ENCODE measurements around the gene MTFR1L. TPM values are rescaled to one million over a fixed set of nuclear protein-coding genes. Genes with fewer than 3 reads are reported as not detected.

MTFR1L gene
- total RNA-seq, 1 experiment from 2014 or later, result 23.2 TPM

- H3K36me3 Mint-ChIP-seq (ENCODE audit: insufficient read depth, unreplicated experiment), result peaks cover 26% of the 10 kb centered on the region
- CTCF ChIA-PET, result no interaction called here
- no peak overlapping the region for H3K4me3 Mint-ChIP-seq (ENCODE audit: low read depth, unreplicated experiment)
- H3K9me3 Mint-ChIP-seq (ENCODE audit: low read depth, unreplicated experiment), result no peaks in the 10 kb centered on the region
- no TSS peak for BruUV-seq (replicated peaks)
- H3K27me3 Mint-ChIP-seq (ENCODE audit: unreplicated experiment), result no peaks in the 10 kb centered on the region
- DNase-seq, result no peak
- TF ChIP-seq CTCF (IDR thresholded peaks at IDR 0.05; ENCODE audit: unreplicated experiment), result no peak
- H3K27ac Mint-ChIP-seq (ENCODE audit: unreplicated experiment), result no peak overlapping the region
- intact Hi-C loops (cut with micrococcal nuclease; ENCODE audit: unreplicated experiment), result loop anchor here (5.0 kb wide), 1 partner anchor 312 kb away; no protein-coding TSS in a partner anchor
- H3K4me1 Mint-ChIP-seq (ENCODE audit: low read depth, unreplicated experiment), result peaks cover 13% of the 10 kb centered on the region
These were observed 5.1 kb upstream of the MTFR1L start for GRCh38 chr1:25814549-25815087.

- DNase-seq, result no peak
- H3K36me3 Mint-ChIP-seq (ENCODE audit: insufficient read depth, unreplicated experiment), result peaks cover 34% of the 10 kb centered on the region
- no peaks in the 10 kb centered on the region for H3K9me3 Mint-ChIP-seq (ENCODE audit: low read depth, unreplicated experiment)
- H3K4me1 Mint-ChIP-seq (ENCODE audit: low read depth, unreplicated experiment), result peaks cover 15% of the 10 kb centered on the region
- no peak for TF ChIP-seq CTCF (IDR thresholded peaks at IDR 0.05; ENCODE audit: unreplicated experiment)
- no TSS peak for BruUV-seq (replicated peaks)
- no peaks in the 10 kb centered on the region for H3K27me3 Mint-ChIP-seq (ENCODE audit: unreplicated experiment)
- H3K4me3 Mint-ChIP-seq (ENCODE audit: low read depth, unreplicated experiment), result no peak overlapping the region
- intact Hi-C loops (cut with micrococcal nuclease; ENCODE audit: unreplicated experiment), result no loop called here
- no peak overlapping the region for H3K27ac Mint-ChIP-seq (ENCODE audit: unreplicated experiment)
- CTCF ChIA-PET, result no interaction called here
These were observed 4.3 kb upstream of the MTFR1L start for GRCh38 chr1:25815208-25816111.

GRCh38 chr1:25816112-25816718 lies 3.5 kb upstream of the MTFR1L start:
- CTCF ChIA-PET, result no interaction called here
- H3K9me3 Mint-ChIP-seq (ENCODE audit: low read depth, unreplicated experiment), result no peaks in the 10 kb centered on the region
- DNase-seq, result no peak
- peaks cover 22% of the 10 kb centered on the region for H3K4me1 Mint-ChIP-seq (ENCODE audit: low read depth, unreplicated experiment)
- H3K27me3 Mint-ChIP-seq (ENCODE audit: unreplicated experiment), result no peaks in the 10 kb centered on the region
- no peak overlapping the region for H3K27ac Mint-ChIP-seq (ENCODE audit: unreplicated experiment)
- H3K4me3 Mint-ChIP-seq (ENCODE audit: low read depth, unreplicated experiment), result no peak overlapping the region
- no TSS peak for BruUV-seq (replicated peaks)
- no peak for TF ChIP-seq CTCF (IDR thresholded peaks at IDR 0.05; ENCODE audit: unreplicated experiment)
- H3K36me3 Mint-ChIP-seq (ENCODE audit: insufficient read depth, unreplicated experiment), result peaks cover 42% of the 10 kb centered on the region
- intact Hi-C loops (cut with micrococcal nuclease; ENCODE audit: unreplicated experiment), result no loop called here

- intact Hi-C loops (cut with micrococcal nuclease; ENCODE audit: unreplicated experiment), result no loop called here
- DNase-seq, result no peak
- no TSS peak for BruUV-seq (replicated peaks)
These were observed 1.8 kb upstream of the MTFR1L start for GRCh38 chr1:25817840-25818501.

More at GRCh38 chr1:25817840-25818501, 1.8 kb upstream of the MTFR1L start:
- peak overlapping the region; percentile 40 for H3K27ac Mint-ChIP-seq (ENCODE audit: unreplicated experiment)
- no peaks in the 10 kb centered on the region for H3K27me3 Mint-ChIP-seq (ENCODE audit: unreplicated experiment)
- CTCF ChIA-PET, result interaction anchor here (0.7 kb wide), 1 partner anchor 19 kb away, joined by 3 read pairs; no protein-coding TSS in a partner anchor
- TF ChIP-seq CTCF (IDR thresholded peaks at IDR 0.05; ENCODE audit: unreplicated experiment), result no peak
- H3K4me1 Mint-ChIP-seq (ENCODE audit: low read depth, unreplicated experiment), result peaks cover 32% of the 10 kb centered on the region
- H3K4me3 Mint-ChIP-seq (ENCODE audit: low read depth, unreplicated experiment), result peak overlapping the region; percentile 77
- no peaks in the 10 kb centered on the region for H3K9me3 Mint-ChIP-seq (ENCODE audit: low read depth, unreplicated experiment)
- H3K36me3 Mint-ChIP-seq (ENCODE audit: insufficient read depth, unreplicated experiment), result peaks cover 42% of the 10 kb centered on the region

All from Calu3 (cell line).